IMR-90 (cell line): Measurements from ENCODE around the gene ASB1. TPM values are rescaled to one million over a fixed set of nuclear protein-coding genes. Genes with fewer than 3 reads are reported as not detected.

ENCODE experiments used
- ATAC-seq: fragments of 200-7000 bp; cut with Tn5 transposase; 2 replicates; pipeline ENCODE4 v1.9.1; 2020; ENCODE audit warnings: low read depth, mild to moderate bottlenecking, moderate library complexity
- BruUV-seq: library from RNA; stranded (reverse); fragments of 400-500 nt; replicated peaks from 2 replicates; lab custom pipeline; 2021; lab: Mats Ljungman, UMichigan
- CTCF ChIA-PET: fragments of 300-600 bp; formaldehyde crosslinking; extraction: SDS; loops from one replicate; lab custom pipeline; 2021; ENCODE audit warnings: antibody characterized with exemption; lab: Yijun Ruan, JAX
- POLR2A ChIA-PET: fragments of 300-600 bp; sonication (Branson Sonifier 250); formaldehyde crosslinking; loops from one replicate; lab custom pipeline; 2022; ENCODE audit warnings: antibody characterized with exemption; ENCODE audit not compliant: unreplicated experiment; lab: Charles Lee
- DNase-seq: peaks from one replicate; pipeline ENCODE4 v3.0.0; 2013
- H2AFZ ChIP-seq: replicated peaks from 2 replicates; pipeline ENCODE3; 2013; ENCODE audit warnings: low read length, mild to moderate bottlenecking; ENCODE audit not compliant: poor library complexity
- H2AK5ac ChIP-seq: 2 replicates; pipeline ENCODE4 v1.6.1; 2013; ENCODE audit warnings: low read depth, low read length, inconsistent platforms
- H2AK9ac ChIP-seq: replicated peaks from 2 replicates; pipeline ENCODE3; 2013; ENCODE audit warnings: mild to moderate bottlenecking, low read depth, low read length, moderate library complexity; ENCODE audit not compliant: poor library complexity
- H2BK120ac ChIP-seq: 2 replicates; pipeline ENCODE4 v1.6.1; 2013; ENCODE audit warnings: low read depth, low read length, inconsistent platforms
- H2BK15ac ChIP-seq: 3 replicates; pipeline ENCODE4 v1.6.1; 2013; ENCODE audit warnings: low read depth, low read length, inconsistent platforms
- H2BK20ac ChIP-seq: 2 replicates; pipeline ENCODE4 v1.6.1; 2013; ENCODE audit warnings: low read depth, mild to moderate bottlenecking, inconsistent platforms, low read length, moderate library complexity
- H2BK5ac ChIP-seq: 2 replicates; pipeline ENCODE4 v1.6.1; 2013; ENCODE audit warnings: mild to moderate bottlenecking, low read depth, low read length, inconsistent platforms; ENCODE audit not compliant: poor library complexity, severe bottlenecking
- H3K14ac ChIP-seq: replicated peaks from 2 replicates; pipeline ENCODE4 v1.6.1; 2013; ENCODE audit warnings: low read depth, low read length, inconsistent platforms
- H3K18ac ChIP-seq: 2 replicates; pipeline ENCODE4 v1.6.1; 2013; ENCODE audit warnings: low read depth, low read length, control low read depth
- H3K23ac ChIP-seq: 2 replicates; pipeline ENCODE4 v1.6.1; 2013; ENCODE audit warnings: low read depth, low read length, inconsistent platforms
- H3K27ac ChIP-seq: 2 replicates; pipeline ENCODE4 v1.5.1; 2013; ENCODE audit warnings: mild to moderate bottlenecking, control low read depth, low read length; ENCODE audit not compliant: insufficient read depth
- H3K27me3 ChIP-seq: 2 replicates; pipeline ENCODE4 v1.6.1; 2013; ENCODE audit warnings: low read length; ENCODE audit not compliant: control insufficient read depth, insufficient read depth
- H3K36me3 ChIP-seq: 2 replicates; pipeline ENCODE4 v1.6.1; 2013; ENCODE audit warnings: low read length, mixed read lengths; ENCODE audit not compliant: control insufficient read depth, insufficient read depth
- H3K4ac ChIP-seq: 2 replicates; pipeline ENCODE4 v1.6.1; 2013; ENCODE audit warnings: low read depth, low read length, inconsistent platforms
- H3K4me1 ChIP-seq: 2 replicates; pipeline ENCODE4 v1.6.1; 2013; ENCODE audit warnings: low read length, mixed read lengths; ENCODE audit not compliant: control insufficient read depth, insufficient read depth
- H3K4me2 ChIP-seq: 2 replicates; pipeline ENCODE4 v1.6.1; 2013; ENCODE audit warnings: low read depth, mild to moderate bottlenecking, control low read depth, low read length, moderate library complexity
- H3K4me3 ChIP-seq: 2 replicates; pipeline ENCODE4 v1.5.1; 2013; ENCODE audit warnings: low read depth, mild to moderate bottlenecking, control low read depth, low read length, moderate library complexity; ENCODE audit not compliant: insufficient read depth
- H3K56ac ChIP-seq: 2 replicates; pipeline ENCODE4 v1.6.1; 2013; ENCODE audit warnings: low read length, inconsistent platforms; ENCODE audit not compliant: insufficient read depth; ENCODE audit errors: extremely low read depth
- H3K79me1 ChIP-seq, 2 experiments: 2 replicates each; pipeline ENCODE4 v1.6.1; 2013; ENCODE audit warnings: low read length in 2 of 2, inconsistent platforms in 1 of 2, low read depth in 1 of 2
- H3K9ac ChIP-seq: 2 replicates; pipeline ENCODE4 v1.6.1; 2013; ENCODE audit warnings: low read depth, low read length, control low read depth
- H3K9me1 ChIP-seq: 2 replicates; pipeline ENCODE4 v1.6.1; 2013; ENCODE audit warnings: low read length, inconsistent platforms; ENCODE audit not compliant: insufficient read depth
- H3K9me3 ChIP-seq: 2 replicates; pipeline ENCODE4 v1.6.1; 2013; ENCODE audit warnings: low read length; ENCODE audit not compliant: control insufficient read depth, insufficient read depth
- H4K20me1 ChIP-seq: 2 replicates; pipeline ENCODE4 v1.6.1; 2013; ENCODE audit warnings: low read length, inconsistent platforms; ENCODE audit not compliant: insufficient read depth
- H4K5ac ChIP-seq: 2 replicates; pipeline ENCODE4 v1.6.1; 2013; ENCODE audit warnings: mild to moderate bottlenecking, low read depth, low read length, control low read depth
- H4K8ac ChIP-seq, 2 experiments: 2 replicates each; pipeline ENCODE4 v1.6.1; 2013; ENCODE audit warnings: low read depth in 2 of 2, low read length in 2 of 2, control low read depth in 1 of 2, inconsistent platforms in 1 of 2
- H4K91ac ChIP-seq: 2 replicates; pipeline ENCODE4 v1.6.1; 2013; ENCODE audit warnings: low read depth, low read length, inconsistent platforms; ENCODE audit not compliant: insufficient read depth
- BHLHE40 ChIP-seq: fragments of 150-350 bp; IDR thresholded peaks from 2 replicates; pipeline ENCODE4 v1.6.1; 2016; ENCODE audit warnings: mild to moderate bottlenecking, low read depth, low read length
- CEBPB ChIP-seq: IDR thresholded peaks from 2 replicates; pipeline ENCODE4 v1.6.1; 2012; ENCODE audit warnings: low read depth, low read length, improper control_type of control experiment
- CHD1 ChIP-seq: IDR thresholded peaks from 2 replicates; pipeline ENCODE4 v1.6.1; 2012; ENCODE audit warnings: low read depth, low read length, improper control_type of control experiment
- FOS ChIP-seq: fragments of 150-350 bp; IDR thresholded peaks from 2 replicates; pipeline ENCODE4 v1.6.1; 2016; ENCODE audit warnings: low read depth, low read length
- MAFK ChIP-seq: IDR thresholded peaks from 2 replicates; pipeline ENCODE4 v1.6.1; 2012; ENCODE audit warnings: low read depth, low read length, improper control_type of control experiment
- MAZ ChIP-seq: IDR thresholded peaks from 2 replicates; pipeline ENCODE4 v1.6.1; 2012; ENCODE audit warnings: low read depth, mild to moderate bottlenecking, low read length, improper control_type of control experiment, moderate library complexity, borderline replicate concordance
- MXI1 ChIP-seq: IDR thresholded peaks from 2 replicates; pipeline ENCODE4 v1.6.1; 2012; ENCODE audit warnings: low read depth, mild to moderate bottlenecking, low read length, moderate library complexity, borderline replicate concordance
- NFE2L2 ChIP-seq: fragments of 150-350 bp; IDR thresholded peaks from 2 replicates; pipeline ENCODE4 v1.6.1; 2016; ENCODE audit warnings: low read depth, mild to moderate bottlenecking, low read length
- POLR2A ChIP-seq: IDR thresholded peaks from 2 replicates; pipeline ENCODE4 v1.6.1; 2012; ENCODE audit warnings: mild to moderate bottlenecking, low read depth, low read length
- RAD21 ChIP-seq: IDR thresholded peaks from 2 replicates; pipeline ENCODE4 v1.6.1; 2012; ENCODE audit warnings: low read length, improper control_type of control experiment
- RCOR1 ChIP-seq: IDR thresholded peaks from 2 replicates; pipeline ENCODE4 v1.6.1; 2012; ENCODE audit warnings: mild to moderate bottlenecking, low read length, improper control_type of control experiment; ENCODE audit not compliant: insufficient replicate concordance
- RFX5 ChIP-seq: IDR thresholded peaks from 2 replicates; pipeline ENCODE4 v1.8.0; 2012; ENCODE audit warnings: low read depth, mild to moderate bottlenecking, low read length, moderate library complexity
- SMC3 ChIP-seq: fragments of 150-350 bp; IDR thresholded peaks from 2 replicates; pipeline ENCODE4 v1.6.1; 2016; ENCODE audit warnings: low read depth, mild to moderate bottlenecking, antibody characterized with exemption, low read length, moderate library complexity
- WGBS, 2 experiments: methylation state at CpG; one replicate each; pipeline versions ENCODE4 v1.1.5 to v1.1.7; 2013; ENCODE audit warnings: missing lambda C conversion rate in 2 of 2; ENCODE audit not compliant: insufficient read length in 1 of 2; ENCODE audit errors: extremely low coverage in 2 of 2; 5-methylcytosine and 5-hydroxymethylcytosine counted together
- dilution Hi-C: fragments of 300-500 bp; cut with HindIII; formaldehyde crosslinking; loops from one replicate; pipeline ENCODE4 v1.14.3; 2018; ENCODE audit warnings: low sequenced_read_pairs; ENCODE audit not compliant: unreplicated experiment
- in situ Hi-C: fragments of 300-500 bp; cut with MboI; formaldehyde crosslinking; loops from 3 replicates; pipeline ENCODE4 v1.14.3; 2019; ENCODE audit warnings: low sequenced_read_pairs, inconsistent platforms, mixed read lengths
- intact Hi-C: fragments of 100-400 bp; cut with micrococcal nuclease; formaldehyde crosslinking; loops from 2 replicates; pipeline ENCODE4 v1.10.0; 2022
- polyA plus RNA-seq, 3 experiments: library from polyadenylated mRNA; depleted of rRNA; stranded (reverse); fragments of >200 nt; gene quantifications; 2 replicates each; pipeline ENCODE4 v1.2.3, GENCODE V29; 2012; ENCODE audit warnings: low replicate concordance in 1 of 3
- total RNA-seq: library from RNA; depleted of rRNA; stranded (reverse); fragments of >200 nt; gene quantifications from 2 replicates; pipeline ENCODE4 v1.2.3, GENCODE V29; 2012
- TF ChIP-seq, protein P1 (sequence below): fragments of 150-350 bp; IDR thresholded peaks from 2 replicates; pipeline ENCODE4 v1.6.1; 2016; ENCODE audit warnings: low read depth, mild to moderate bottlenecking, low read length, moderate library complexity, borderline replicate concordance
- TF ChIP-seq, protein P2 (sequence below): conservative IDR thresholded peaks from 2 replicates; pipeline ENCODE4 v1.5.1; 2012; ENCODE audit warnings: mild to moderate bottlenecking, low read depth, low read length, improper control_type of control experiment
- TF ChIP-seq, protein P3 (sequence below): fragments of 150-350 bp; IDR thresholded peaks from 2 replicates; pipeline ENCODE4 v1.6.1; 2017; ENCODE audit warnings: mild to moderate bottlenecking, antibody characterized with exemption, low read length, low read depth

ASB1 gene
- total and polyA plus RNA-seq, 2 of the 4 experiments (the other 2 are of a cell fraction), result 23.5 to 37.3 TPM

DNA sequence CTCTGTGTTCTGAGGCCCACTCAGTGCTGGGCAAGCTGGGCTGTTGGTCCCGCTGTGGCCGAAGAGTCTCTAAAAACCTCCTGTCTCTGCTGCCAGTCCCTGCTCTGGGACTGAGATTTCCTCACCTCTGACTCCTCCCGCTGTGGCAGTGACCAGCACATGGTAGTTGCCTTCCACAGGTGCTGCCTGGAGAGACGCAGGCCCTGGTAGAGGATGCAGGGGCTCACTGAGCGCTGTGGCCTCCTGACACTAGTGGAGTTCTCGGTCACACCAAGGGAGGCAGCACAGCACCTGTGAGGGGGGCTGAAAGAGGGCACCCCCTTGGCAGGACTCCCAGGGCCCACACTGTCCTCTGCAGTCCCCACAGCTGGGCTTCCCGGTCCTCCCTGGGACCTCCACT, 3.8 kb upstream of the ASB1 start:
- ChIA-PET CTCF (no interaction called here), POLR2A (no interaction called here)
- Histone ChIP-seq H2BK20ac (no peak overlapping the region), H2AK9ac (peak overlapping the region; percentile 5), H3K36me3 (no peaks in the 10 kb centered on the region), H3K14ac (no peak overlapping the region), H3K27ac (no peak overlapping the region), H3K27me3 (no peaks in the 10 kb centered on the region), H2BK5ac (no peak overlapping the region), H2AK5ac (peak overlapping the region; percentile 72), H3K79me1 (peaks cover 7 to 21% of the 10 kb centered on the region in 2 experiments; a peak in 3 of 4 replicates), H3K56ac (no peak overlapping the region), H4K91ac (peak overlapping the region; percentile 35; the same call in 1 of the 2 replicates), H4K20me1 (no peaks in the 10 kb centered on the region), H2BK120ac (peak overlapping the region; percentile 7; the same call in 1 of the 2 replicates), H3K18ac (no peak overlapping the region), H3K23ac (no peak overlapping the region), H3K9me1 (peaks cover 16% of the 10 kb centered on the region), H3K4ac (peak overlapping the region; percentile 44; the same call in 1 of the 2 replicates), H4K8ac (no peak overlapping the region), H3K4me1 (peaks cover 20% of the 10 kb centered on the region), H2AFZ (no peak overlapping the region), H2BK15ac (no peak overlapping the region), H3K4me2 (no peak overlapping the region), H3K9ac (no peak overlapping the region), H4K5ac (no peak overlapping the region), H3K9me3 (no peaks in the 10 kb centered on the region), H3K4me3 (no peak overlapping the region)
- no peak for TF ChIP-seq MAFK
- no peak for TF ChIP-seq FOS
- TF ChIP-seq CEBPB, result no peak
- TF ChIP-seq, protein P1, sequence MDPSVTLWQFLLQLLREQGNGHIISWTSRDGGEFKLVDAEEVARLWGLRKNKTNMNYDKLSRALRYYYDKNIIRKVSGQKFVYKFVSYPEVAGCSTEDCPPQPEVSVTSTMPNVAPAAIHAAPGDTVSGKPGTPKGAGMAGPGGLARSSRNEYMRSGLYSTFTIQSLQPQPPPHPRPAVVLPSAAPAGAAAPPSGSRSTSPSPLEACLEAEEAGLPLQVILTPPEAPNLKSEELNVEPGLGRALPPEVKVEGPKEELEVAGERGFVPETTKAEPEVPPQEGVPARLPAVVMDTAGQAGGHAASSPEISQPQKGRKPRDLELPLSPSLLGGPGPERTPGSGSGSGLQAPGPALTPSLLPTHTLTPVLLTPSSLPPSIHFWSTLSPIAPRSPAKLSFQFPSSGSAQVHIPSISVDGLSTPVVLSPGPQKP, result no peak
- TF ChIP-seq MXI1, result no peak
- TF ChIP-seq, protein P2, sequence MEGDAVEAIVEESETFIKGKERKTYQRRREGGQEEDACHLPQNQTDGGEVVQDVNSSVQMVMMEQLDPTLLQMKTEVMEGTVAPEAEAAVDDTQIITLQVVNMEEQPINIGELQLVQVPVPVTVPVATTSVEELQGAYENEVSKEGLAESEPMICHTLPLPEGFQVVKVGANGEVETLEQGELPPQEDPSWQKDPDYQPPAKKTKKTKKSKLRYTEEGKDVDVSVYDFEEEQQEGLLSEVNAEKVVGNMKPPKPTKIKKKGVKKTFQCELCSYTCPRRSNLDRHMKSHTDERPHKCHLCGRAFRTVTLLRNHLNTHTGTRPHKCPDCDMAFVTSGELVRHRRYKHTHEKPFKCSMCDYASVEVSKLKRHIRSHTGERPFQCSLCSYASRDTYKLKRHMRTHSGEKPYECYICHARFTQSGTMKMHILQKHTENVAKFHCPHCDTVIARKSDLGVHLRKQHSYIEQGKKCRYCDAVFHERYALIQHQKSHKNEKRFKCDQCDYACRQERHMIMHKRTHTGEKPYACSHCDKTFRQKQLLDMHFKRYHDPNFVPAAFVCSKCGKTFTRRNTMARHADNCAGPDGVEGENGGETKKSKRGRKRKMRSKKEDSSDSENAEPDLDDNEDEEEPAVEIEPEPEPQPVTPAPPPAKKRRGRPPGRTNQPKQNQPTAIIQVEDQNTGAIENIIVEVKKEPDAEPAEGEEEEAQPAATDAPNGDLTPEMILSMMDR, result no peak
- no peak for TF ChIP-seq CHD1
- no peak for TF ChIP-seq RCOR1
- TF ChIP-seq RFX5, result no peak
- TF ChIP-seq, protein P3, sequence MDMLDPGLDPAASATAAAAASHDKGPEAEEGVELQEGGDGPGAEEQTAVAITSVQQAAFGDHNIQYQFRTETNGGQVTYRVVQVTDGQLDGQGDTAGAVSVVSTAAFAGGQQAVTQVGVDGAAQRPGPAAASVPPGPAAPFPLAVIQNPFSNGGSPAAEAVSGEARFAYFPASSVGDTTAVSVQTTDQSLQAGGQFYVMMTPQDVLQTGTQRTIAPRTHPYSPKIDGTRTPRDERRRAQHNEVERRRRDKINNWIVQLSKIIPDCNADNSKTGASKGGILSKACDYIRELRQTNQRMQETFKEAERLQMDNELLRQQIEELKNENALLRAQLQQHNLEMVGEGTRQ, result no peak
- TF ChIP-seq POLR2A, result no peak
- TF ChIP-seq SMC3, result no peak
- no peak for TF ChIP-seq BHLHE40
- TF ChIP-seq NFE2L2, result no peak
- TF ChIP-seq RAD21, result no peak
- no peak for TF ChIP-seq MAZ
- dilution Hi-C loops, result no loop called here
- in situ Hi-C loops, result no loop called here
- no peak for DNase-seq
- no TSS peak for BruUV-seq
- 100% methylated on average over 2 of the region's 7 CpGs; no CpG with 5 or more reads in 1 of the 2 experiments for WGBS, 2 experiments
- intact Hi-C loops, result no loop called here
- ATAC-seq, result no peak
